Activated T-cell treated with anti-CD3 and anti-CD28 coated beads, Interleukin-2, amount 50 U/mL, for 72 hours (primary cell): ENCODE data around the gene CREB3L2. TPM values are rescaled to one million over a fixed set of nuclear protein-coding genes. Genes with fewer than 3 reads are reported as not detected.
A peak's percentile ranks its signal among the peaks of the same experiment; 100 is the strongest.

Experiments used
- ATAC-seq, 2 donors: fragments of 150-1000 bp; cut with Tn5 transposase; replicated peaks in 1 of 2; 2 replicates each; pipeline ENCODE4 v1.10.0; 2021; ENCODE audit warnings: moderate library complexity in 2 of 2, mild to moderate bottlenecking in 1 of 2
- DNase-seq, 2 donors: peaks; one replicate each; pipeline ENCODE4 v3.0.0; 2021 to 2022; ENCODE audit warnings: mixed read lengths in 1 of 2
- H3K27ac Mint-ChIP-seq: one replicate; pipeline ENCODE4 v1.8.0; 2022; ENCODE audit warnings: mild to moderate bottlenecking, moderate library complexity, mixed read lengths
- H3K27me3 Mint-ChIP-seq: one replicate; pipeline ENCODE4 v1.8.0; 2022; ENCODE audit warnings: low read depth, mixed read lengths
- H3K36me3 Mint-ChIP-seq, 2 donors: one replicate each; pipeline ENCODE4 v1.8.0; 2022; ENCODE audit warnings: mixed read lengths in 2 of 2, mild to moderate bottlenecking in 1 of 2; ENCODE audit not compliant: insufficient read depth in 2 of 2
- H3K4me1 Mint-ChIP-seq: one replicate; pipeline ENCODE4 v1.8.0; 2022; ENCODE audit warnings: low read depth, mixed read lengths
- H3K4me3 Mint-ChIP-seq, 2 donors: one replicate each; pipeline ENCODE4 v1.8.0; 2022; ENCODE audit warnings: mild to moderate bottlenecking in 2 of 2, mixed read lengths in 2 of 2, moderate library complexity in 2 of 2
- H3K9me3 Mint-ChIP-seq, 2 donors: one replicate each; pipeline ENCODE4 v1.8.0; 2022; ENCODE audit warnings: mixed read lengths in 2 of 2
- total RNA-seq, 2 donors: library from RNA; stranded (reverse); gene quantifications; one replicate each; pipeline ENCODE4 v1.2.3, GENCODE V29; 2022

The CREB3L2 gene
- total RNA-seq, 2 donors from 2014 or later, result 49.4 to 55.1 TPM

GRCh38 chr7:137948845-137949330, 53.0 kb downstream of the CREB3L2 start:
- Mint-ChIP-seq H3K36me3 (no peaks in the 10 kb centered on the region), H3K9me3 (no peaks in the 10 kb centered on the region), H3K4me3 (no peak overlapping the region), H3K4me1 (peaks cover 15% of the 10 kb centered on the region), H3K27me3 (no peaks in the 10 kb centered on the region), H3K27ac (no peak overlapping the region)
- no peak for DNase-seq
- ATAC-seq, result no peak

GRCh38 chr7:137948083-137948844, 53.6 kb downstream of the CREB3L2 start:
- Mint-ChIP-seq H3K36me3 (no peaks in the 10 kb centered on the region), H3K4me3 (no peak overlapping the region), H3K27me3 (no peaks in the 10 kb centered on the region), H3K9me3 (no peaks in the 10 kb centered on the region), H3K4me1 (peaks cover 12% of the 10 kb centered on the region), H3K27ac (no peak overlapping the region)
- DNase-seq, result no peak
- no peak for ATAC-seq

DNA sequence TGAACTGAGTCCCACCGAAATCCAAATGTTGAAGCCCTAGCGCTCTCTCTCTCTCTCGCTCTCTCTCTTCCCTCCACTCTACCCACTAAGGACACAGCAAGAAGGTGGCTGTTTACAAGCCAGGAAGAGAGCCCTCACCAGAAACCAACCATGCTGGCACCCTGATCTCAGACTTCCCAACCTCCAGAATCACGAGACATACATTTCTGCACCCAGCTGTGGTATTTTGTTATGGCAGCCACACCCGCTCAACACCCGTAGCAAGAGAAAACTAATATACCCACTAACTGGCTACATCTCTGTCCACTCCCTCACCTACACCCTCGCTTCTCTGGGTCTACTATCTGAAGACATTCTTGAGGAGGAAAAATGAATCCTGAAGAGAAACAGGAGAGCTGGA, 54.8 kb downstream of the CREB3L2 start:
- ATAC-seq (no peak), DNase-seq (no peak)
- Mint-ChIP-seq H3K4me1 (peaks cover 12% of the 10 kb centered on the region), H3K4me3 (no peak overlapping the region), H3K36me3 (peaks cover 0 to 2% of the 10 kb centered on the region in 2 donors), H3K9me3 (no peaks in the 10 kb centered on the region), H3K27me3 (no peaks in the 10 kb centered on the region), H3K27ac (peak overlapping the region; percentile 32)

DNA sequence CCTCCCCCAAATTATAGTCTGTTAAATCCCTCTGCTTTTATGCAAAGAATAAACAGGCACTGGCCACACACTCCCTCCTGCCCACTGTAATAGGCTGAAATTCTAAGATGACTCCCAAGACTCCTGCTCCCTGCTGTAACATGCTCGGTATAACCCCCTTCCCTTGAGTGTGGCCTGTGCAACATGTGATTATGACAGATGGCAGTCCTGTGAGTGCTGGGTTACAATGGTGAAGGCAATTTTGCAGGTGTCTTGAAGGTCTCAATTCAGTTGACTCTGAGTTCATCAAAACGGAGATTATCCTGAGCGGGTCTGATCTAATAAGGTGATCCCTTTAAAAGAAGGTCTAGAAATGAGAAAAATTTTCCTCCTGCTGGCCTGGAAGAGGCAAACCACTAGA, 55.9 kb downstream of the CREB3L2 start:
- Mint-ChIP-seq H3K27me3 (no peaks in the 10 kb centered on the region), H3K27ac (no peak overlapping the region), H3K36me3 (peaks cover 0 to 2% of the 10 kb centered on the region in 2 donors), H3K4me3 (no peak overlapping the region), H3K9me3 (no peaks in the 10 kb centered on the region), H3K4me1 (peaks cover 12% of the 10 kb centered on the region)
- DNase-seq (no peak), ATAC-seq (no peak)

DNA sequence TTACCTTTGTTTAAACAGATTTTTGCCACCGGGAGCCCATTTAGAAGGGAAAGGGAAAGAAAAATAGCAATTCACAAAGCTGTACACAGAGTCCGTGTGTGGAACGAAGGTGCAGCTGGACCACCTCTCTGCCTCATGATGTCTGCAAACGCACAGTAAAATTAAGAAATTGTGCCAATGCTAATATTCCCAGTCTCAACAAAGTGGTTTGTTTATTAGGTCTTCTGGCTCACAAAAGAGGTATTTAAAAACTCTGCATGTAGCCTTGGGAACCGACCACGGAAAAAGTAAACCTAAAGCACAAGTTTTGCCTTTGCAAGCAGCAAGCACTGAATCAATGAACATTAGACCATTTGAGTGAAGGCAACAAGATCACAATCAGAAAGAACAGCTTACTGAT, 57.7 kb downstream of the CREB3L2 start:
- no peaks in the 10 kb centered on the region for H3K4me1 Mint-ChIP-seq

DNA sequence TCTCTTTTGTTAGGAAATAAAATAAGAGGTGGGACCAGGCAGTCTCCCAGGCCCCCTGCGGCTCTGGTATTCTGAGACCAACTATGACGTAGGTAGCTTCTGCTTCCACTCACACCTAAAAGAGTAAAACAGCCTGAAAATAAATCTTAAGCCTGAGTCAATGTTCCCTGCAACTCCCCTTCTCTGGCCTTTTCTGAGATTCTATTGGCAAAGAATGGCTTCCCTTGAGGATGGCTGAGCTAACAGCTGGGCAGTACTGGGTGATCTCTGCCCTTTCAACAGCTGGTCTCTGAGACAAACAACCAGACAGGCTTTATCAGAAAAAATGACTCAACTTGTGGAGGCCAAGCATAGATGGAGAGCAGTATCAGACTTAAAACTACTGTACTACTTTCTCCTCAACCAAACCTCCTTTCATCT, 58.7 kb downstream of the CREB3L2 start:
- peaks cover 0 to 3% of the 10 kb centered on the region in 2 donors for H3K36me3 Mint-ChIP-seq
- no peaks in the 10 kb centered on the region for H3K4me1 Mint-ChIP-seq
- no peak overlapping the region for H3K27ac Mint-ChIP-seq
- no peak overlapping the region for H3K4me3 Mint-ChIP-seq
- H3K27me3 Mint-ChIP-seq, result no peaks in the 10 kb centered on the region
- DNase-seq (no peak), ATAC-seq (no peak)
- no peaks in the 10 kb centered on the region for H3K9me3 Mint-ChIP-seq

More for the DNA sequence above, 57.7 kb downstream of the CREB3L2 start:
- Mint-ChIP-seq H3K36me3 (peaks cover 0 to 3% of the 10 kb centered on the region in 2 donors), H3K27me3 (no peaks in the 10 kb centered on the region), H3K4me3 (no peak overlapping the region), H3K27ac (no peak overlapping the region), H3K9me3 (no peaks in the 10 kb centered on the region)
- no peak for ATAC-seq
- DNase-seq, result no peak

DNA sequence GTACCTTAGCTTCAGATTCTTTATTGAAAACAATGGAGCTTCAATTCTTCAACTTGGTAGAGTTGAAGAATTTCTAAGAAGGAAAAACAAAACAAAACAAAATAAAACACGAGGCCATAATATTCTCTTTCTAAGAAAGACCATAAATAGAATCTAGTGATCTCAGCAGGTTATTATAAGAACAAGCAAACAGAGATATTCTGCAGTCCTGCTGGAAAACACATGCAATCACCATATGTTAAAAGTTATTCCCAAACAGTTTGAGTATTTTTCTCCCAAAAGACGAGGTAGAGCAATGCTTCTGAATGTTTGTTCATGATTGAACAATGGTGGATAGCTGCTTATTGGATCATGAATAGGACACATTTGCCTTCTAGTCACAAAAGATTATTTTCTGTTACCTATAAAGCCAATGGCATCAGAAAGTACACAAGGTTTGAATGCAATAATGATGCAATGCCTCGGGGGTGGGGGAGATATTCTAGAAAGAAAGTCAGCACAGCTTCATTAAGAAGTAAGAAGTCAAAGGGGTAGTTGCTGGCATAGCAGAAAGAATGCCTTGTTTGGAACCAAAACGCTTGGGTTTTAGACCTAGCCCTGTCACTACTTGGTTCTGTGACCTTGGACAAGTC, 59.3 kb downstream of the CREB3L2 start:
- Mint-ChIP-seq H3K27ac (peak overlapping the region; percentile 9), H3K36me3 (peaks cover 0 to 3% of the 10 kb centered on the region in 2 donors), H3K9me3 (no peaks in the 10 kb centered on the region), H3K4me3 (no peak overlapping the region), H3K4me1 (no peaks in the 10 kb centered on the region), H3K27me3 (no peaks in the 10 kb centered on the region)
- ATAC-seq (no peak), DNase-seq (no peak)

DNA sequence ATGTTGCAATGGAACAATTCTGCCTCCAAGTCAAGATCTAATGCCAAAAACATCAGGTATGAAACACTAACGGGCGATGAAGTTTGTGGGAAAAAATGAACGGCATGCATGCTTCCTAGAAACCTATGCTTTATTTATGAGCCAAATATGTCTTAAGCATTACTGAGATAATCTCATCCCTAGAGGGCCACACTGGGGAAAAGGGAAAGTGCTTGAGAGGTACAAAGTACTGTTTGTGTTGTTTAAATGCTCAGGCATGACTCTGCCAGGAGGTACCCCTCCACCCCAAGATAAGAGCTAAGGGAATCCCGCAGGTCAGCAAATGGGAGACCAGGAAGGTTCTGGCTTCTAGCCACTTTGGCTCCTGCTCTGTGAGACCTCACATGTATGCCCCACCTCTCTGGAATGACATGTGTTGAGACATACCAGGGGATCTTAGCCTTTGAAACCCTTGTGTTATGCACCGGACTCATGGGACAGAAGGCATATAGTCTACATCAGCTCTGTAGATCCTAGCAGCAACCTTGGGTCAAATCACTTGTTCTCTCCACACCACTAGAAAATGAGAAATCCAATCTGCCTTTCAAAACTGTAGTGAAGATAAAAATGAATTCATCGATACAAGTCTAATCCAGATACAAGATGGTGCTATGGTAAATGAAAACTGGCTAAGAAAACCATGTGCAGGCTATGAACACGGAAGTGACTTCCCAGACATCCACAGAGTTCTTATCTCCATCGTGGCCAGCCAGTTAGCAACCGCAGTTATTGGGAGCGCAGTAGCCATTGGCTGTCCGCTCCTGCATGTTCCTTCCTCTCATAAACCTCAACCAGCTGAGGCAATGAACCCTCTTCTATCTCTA, 61.0 kb downstream of the CREB3L2 start:
- Mint-ChIP-seq H3K36me3 (peaks cover 0 to 3% of the 10 kb centered on the region in 2 donors), H3K27ac (no peak overlapping the region), H3K4me1 (peaks cover 9% of the 10 kb centered on the region), H3K4me3 (no peak overlapping the region), H3K9me3 (no peaks in the 10 kb centered on the region), H3K27me3 (no peaks in the 10 kb centered on the region)
- no peak for DNase-seq
- no peak for ATAC-seq

GRCh38 chr7:137940218-137940617, 61.7 kb downstream of the CREB3L2 start:
- Mint-ChIP-seq H3K4me3 (no peak overlapping the region), H3K27me3 (no peaks in the 10 kb centered on the region), H3K9me3 (no peaks in the 10 kb centered on the region), H3K27ac (no peak overlapping the region), H3K4me1 (peaks cover 16% of the 10 kb centered on the region), H3K36me3 (peaks cover 0 to 3% of the 10 kb centered on the region in 2 donors)
- no peak for DNase-seq
- no peak for ATAC-seq

DNA sequence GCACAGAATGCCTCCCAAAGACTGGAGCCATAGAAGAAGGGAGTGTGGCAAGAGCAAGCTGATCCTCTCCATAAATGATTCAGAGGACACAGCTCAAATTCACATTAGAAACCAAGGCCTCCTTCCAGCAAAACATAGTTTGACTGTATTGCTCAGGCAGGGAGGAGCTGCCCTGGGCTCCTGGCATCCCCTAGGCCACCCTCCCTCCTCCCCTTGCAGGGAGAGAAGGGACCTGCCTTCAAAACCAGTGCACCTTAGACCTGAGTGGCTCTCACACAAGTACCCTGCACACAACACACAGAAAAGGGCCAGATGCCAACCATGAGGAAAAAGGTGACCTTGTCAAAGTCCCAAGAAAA, 64.7 kb downstream of the CREB3L2 start:
- ATAC-seq (no peak), DNase-seq (no peak)
- Mint-ChIP-seq H3K36me3 (peaks cover 1 to 4% of the 10 kb centered on the region in 2 donors), H3K4me1 (peaks cover 44% of the 10 kb centered on the region), H3K4me3 (no peak overlapping the region), H3K27me3 (no peaks in the 10 kb centered on the region), H3K27ac (no peak overlapping the region), H3K9me3 (no peaks in the 10 kb centered on the region)

GRCh38 chr7:137936509-137937201, 65.2 kb downstream of the CREB3L2 start:
- Mint-ChIP-seq H3K9me3 (no peaks in the 10 kb centered on the region), H3K4me3 (peak overlapping the region in 1 of 2 donors; percentile 85), H3K4me1 (peaks cover 46% of the 10 kb centered on the region), H3K27ac (no peak overlapping the region), H3K27me3 (no peaks in the 10 kb centered on the region), H3K36me3 (peaks cover 4% of the 10 kb centered on the region in 2 donors)
- DNase-seq (no peak), ATAC-seq (no peak)

DNA sequence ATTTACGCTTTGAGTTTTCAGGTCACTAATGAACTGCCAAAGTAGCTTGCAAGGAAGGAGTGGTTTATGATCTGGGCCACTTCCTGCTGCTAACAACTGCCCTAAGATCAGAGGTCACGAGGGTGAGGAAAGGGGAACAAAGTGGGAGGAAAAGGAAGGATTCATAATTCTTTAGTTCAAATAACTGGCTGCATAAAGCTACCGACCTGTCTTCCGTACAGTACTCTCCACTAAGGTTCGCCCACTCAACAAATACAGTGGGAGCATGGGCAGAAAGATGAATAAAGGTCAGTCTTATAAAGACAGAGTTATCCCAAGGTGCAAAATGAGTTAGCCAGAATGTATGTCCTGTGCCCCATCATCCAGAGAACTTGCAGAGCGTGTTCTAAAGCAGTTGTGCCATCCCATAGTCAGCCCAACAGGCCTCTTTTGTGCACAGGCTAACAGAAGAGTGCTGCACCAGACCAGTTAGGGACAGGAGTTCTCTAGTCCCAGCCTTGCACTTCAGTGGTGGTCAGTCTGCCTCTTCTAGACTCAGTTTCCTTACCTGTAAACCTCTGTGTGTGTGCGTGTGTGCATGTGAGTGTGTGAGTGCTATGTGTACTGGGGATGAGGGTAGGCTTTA, 65.9 kb downstream of the CREB3L2 start:
- ATAC-seq (peak; percentile 12 to 25), DNase-seq (no peak)
- H3K27me3 Mint-ChIP-seq, result no peaks in the 10 kb centered on the region
- no peaks in the 10 kb centered on the region for H3K9me3 Mint-ChIP-seq
- H3K27ac Mint-ChIP-seq, result peak overlapping the region; percentile 98
- peaks cover 48% of the 10 kb centered on the region for H3K4me1 Mint-ChIP-seq
- H3K36me3 Mint-ChIP-seq, result peaks cover 4% of the 10 kb centered on the region in 2 donors
- peak overlapping the region; percentile 49 to 85 for H3K4me3 Mint-ChIP-seq
